ENCODE results near the gene DCUN1D3.

- TF ChIP-seq CTCF (IDR thresholded peaks at IDR 0.05), result no peak
- TF ChIP-seq POLR2A (IDR thresholded peaks at IDR 0.05), result no peak
Measured at GRCh38 chr16:20821682-20822081, 78.5 kb downstream of the DCUN1D3 start.
